Neural progenitor cell (in vitro differentiated cells): Measurements from ENCODE around the gene TAGAP. TPM values are rescaled to one million over a fixed set of nuclear protein-coding genes. Genes with fewer than 3 reads are reported as not detected.

Experiments
- DNase-seq: peaks from one replicate; pipeline ENCODE4 v3.0.0-alpha.2; 2016; ENCODE audit warnings: low spot score
- H2AFZ ChIP-seq: fragments of 200-600 bp; sonication (generic); replicated peaks from 2 replicates; pipeline ENCODE4 v1.6.1; 2016; ENCODE audit warnings: antibody characterized with exemption
- H3F3A ChIP-seq: fragments of 200-600 bp; sonication (generic); 2 replicates; pipeline ENCODE4 v1.6.1; 2016; ENCODE audit warnings: antibody characterized with exemption, low read depth
- H3K27ac ChIP-seq: fragments of 200-600 bp; sonication (generic); 2 replicates; pipeline ENCODE4 v1.5.1; 2016; ENCODE audit warnings: mild to moderate bottlenecking
- H3K27me3 ChIP-seq: fragments of 200-600 bp; sonication (generic); 2 replicates; pipeline ENCODE4 v1.6.1; 2016; ENCODE audit warnings: mild to moderate bottlenecking, moderate library complexity
- H3K36me3 ChIP-seq: fragments of 200-600 bp; sonication (generic); 2 replicates; pipeline ENCODE4 v1.5.1; 2016
- H3K4me1 ChIP-seq: fragments of 200-600 bp; sonication (generic); 2 replicates; pipeline ENCODE4 v1.6.1; 2016; ENCODE audit warnings: mixed run types
- H3K4me2 ChIP-seq: fragments of 200-600 bp; sonication (generic); 2 replicates; pipeline ENCODE4 v1.6.1; 2016
- H3K4me3 ChIP-seq: fragments of 200-600 bp; sonication (generic); 2 replicates; pipeline ENCODE4 v1.5.1; 2016
- H3K79me2 ChIP-seq: fragments of 200-600 bp; sonication (generic); 2 replicates; pipeline ENCODE4 v1.6.1; 2016; ENCODE audit warnings: low read depth
- H3K9ac ChIP-seq: fragments of 200-600 bp; sonication (generic); 2 replicates; pipeline ENCODE4 v1.6.1; 2016
- H3K9me3 ChIP-seq: fragments of 200-600 bp; sonication (generic); 2 replicates; pipeline ENCODE4 v1.5.1; 2016; ENCODE audit warnings: low read depth
- H4K20me1 ChIP-seq: fragments of 200-600 bp; sonication (generic); 2 replicates; pipeline ENCODE4 v1.6.1; 2016; ENCODE audit warnings: low read depth
- H3K27ac Mint-ChIP-seq: 3 replicates; pipeline ENCODE4 v1.8.0; 2021; ENCODE audit warnings: mixed read lengths
- H3K27me3 Mint-ChIP-seq: 2 replicates; pipeline ENCODE4 v1.8.0; 2022; ENCODE audit warnings: low read depth, mild to moderate bottlenecking, inconsistent platforms, moderate library complexity, mixed read lengths; ENCODE audit not compliant: insufficient read depth
- H3K36me3 Mint-ChIP-seq: 3 replicates; pipeline ENCODE4 v1.8.0; 2021; ENCODE audit warnings: mixed read lengths
- H3K4me1 Mint-ChIP-seq: 3 replicates; pipeline ENCODE4 v1.8.0; 2021; ENCODE audit warnings: mixed read lengths
- H3K4me3 Mint-ChIP-seq: 3 replicates; pipeline ENCODE4 v1.8.0; 2021; ENCODE audit warnings: mild to moderate bottlenecking, moderate library complexity, mixed read lengths
- H3K9me3 Mint-ChIP-seq: 3 replicates; pipeline ENCODE4 v1.8.0; 2020; ENCODE audit warnings: mixed read lengths
- CTCF ChIP-seq: fragments of 200-600 bp; sonication (generic); IDR thresholded peaks from 2 replicates; pipeline ENCODE4 v1.5.1; 2017; ENCODE audit warnings: antibody characterized with exemption, mild to moderate bottlenecking
- EZH2 ChIP-seq: fragments of 200-600 bp; sonication (generic); IDR thresholded peaks from 2 replicates; pipeline ENCODE4 v1.6.1; 2017; ENCODE audit warnings: antibody characterized with exemption, mild to moderate bottlenecking, moderate library complexity
- EZH2phosphoT487 ChIP-seq: fragments of 200-600 bp; sonication (generic); IDR thresholded peaks from 2 replicates; pipeline ENCODE4 v1.6.1; 2017; ENCODE audit warnings: antibody characterized with exemption
- total RNA-seq: library from RNA; depleted of rRNA; stranded (reverse); fragments of >200 nt; gene quantifications from 2 replicates; pipeline ENCODE4 v1.2.3, GENCODE V29; 2015; ENCODE audit warnings: low replicate concordance

TAGAP gene
- total RNA-seq, 1 donor from 2014 or later: not detected

- no peak overlapping the region for H3K4me2 ChIP-seq
- no peak overlapping the region for H3K27ac Mint-ChIP-seq
- H3K36me3 ChIP-seq: no peaks in the 10 kb centered on the region
- no peak for TF ChIP-seq EZH2phosphoT487
- TF ChIP-seq CTCF: no peak
- TF ChIP-seq EZH2: no peak
- no peak overlapping the region for H3K4me3 Mint-ChIP-seq
- H3K9ac ChIP-seq: no peak overlapping the region
- H3K36me3 Mint-ChIP-seq: no peaks in the 10 kb centered on the region
- no peaks in the 10 kb centered on the region for H3F3A ChIP-seq
- no peaks in the 10 kb centered on the region for H3K79me2 ChIP-seq
- no peak overlapping the region for H2AFZ ChIP-seq
- H3K9me3 Mint-ChIP-seq: peaks cover 2% of the 10 kb centered on the region
- H3K4me3 ChIP-seq: no peak overlapping the region
- H3K4me1 Mint-ChIP-seq: peaks cover 12% of the 10 kb centered on the region
- no peaks in the 10 kb centered on the region for H3K9me3 ChIP-seq
- H3K4me1 ChIP-seq: peaks cover under 1% of the 10 kb centered on the region
- H3K27me3 ChIP-seq: peaks cover 10% of the 10 kb centered on the region
- peaks cover 2% of the 10 kb centered on the region for H3K27me3 Mint-ChIP-seq
- DNase-seq: no peak
- no peak overlapping the region for H3K27ac ChIP-seq
- H4K20me1 ChIP-seq: no peaks in the 10 kb centered on the region
Observed at GRCh38 chr6:159061146-159061545, 16.4 kb upstream of the TAGAP start.

- Mint-ChIP-seq H3K9me3 (peaks cover 2% of the 10 kb centered on the region), H3K27ac (no peak overlapping the region), H3K36me3 (no peaks in the 10 kb centered on the region), H3K27me3 (peaks cover 2% of the 10 kb centered on the region), H3K4me3 (no peak overlapping the region), H3K4me1 (peaks cover 18% of the 10 kb centered on the region)
- H3K9ac ChIP-seq: no peak overlapping the region
- no peaks in the 10 kb centered on the region for H4K20me1 ChIP-seq
- no peaks in the 10 kb centered on the region for H3F3A ChIP-seq
- no peak overlapping the region for H3K4me3 ChIP-seq
- H3K79me2 ChIP-seq: no peaks in the 10 kb centered on the region
- peaks cover 4% of the 10 kb centered on the region for H3K4me1 ChIP-seq
- H2AFZ ChIP-seq: no peak overlapping the region
- no peak for TF ChIP-seq EZH2
- H3K27ac ChIP-seq: no peak overlapping the region
- no peak for DNase-seq
- peaks cover 9% of the 10 kb centered on the region for H3K27me3 ChIP-seq
- no peak overlapping the region for H3K4me2 ChIP-seq
- no peaks in the 10 kb centered on the region for H3K9me3 ChIP-seq
- H3K36me3 ChIP-seq: no peaks in the 10 kb centered on the region
Observed at GRCh38 chr6:159059885-159060506, 15.2 kb upstream of the TAGAP start.

DNA sequence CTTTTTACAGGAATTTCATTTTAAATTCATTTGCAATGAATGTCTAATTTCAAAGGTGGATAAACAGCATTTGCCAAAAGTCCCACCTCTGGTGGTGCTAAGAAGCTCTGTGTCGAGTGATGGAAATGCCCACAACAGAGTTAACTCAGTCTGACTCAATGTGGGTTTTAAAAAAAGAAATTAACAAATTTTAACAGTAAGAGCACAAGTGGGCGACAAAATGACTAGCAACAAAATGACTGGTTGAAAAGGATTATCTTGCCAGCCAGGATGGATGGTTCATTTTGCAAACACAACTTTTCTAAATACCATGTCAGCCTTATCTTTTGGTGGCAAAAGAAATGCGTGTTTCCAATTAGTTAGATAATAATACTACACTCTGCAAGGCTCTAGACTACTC is 14.3 kb upstream of the TAGAP start:
- peaks cover 4% of the 10 kb centered on the region for H3K4me1 ChIP-seq
- peaks cover 4% of the 10 kb centered on the region for H3K27me3 ChIP-seq
- H2AFZ ChIP-seq: no peak overlapping the region
- Mint-ChIP-seq H3K36me3 (no peaks in the 10 kb centered on the region), H3K27me3 (peaks cover 2% of the 10 kb centered on the region), H3K9me3 (peaks cover 2% of the 10 kb centered on the region), H3K27ac (no peak overlapping the region), H3K4me1 (peaks cover 18% of the 10 kb centered on the region), H3K4me3 (no peak overlapping the region)
- no peaks in the 10 kb centered on the region for H3K36me3 ChIP-seq
- H3F3A ChIP-seq: no peaks in the 10 kb centered on the region
- no peak for TF ChIP-seq EZH2phosphoT487
- TF ChIP-seq EZH2: no peak
- no peak for TF ChIP-seq CTCF
- no peak overlapping the region for H3K4me3 ChIP-seq
- no peaks in the 10 kb centered on the region for H3K9me3 ChIP-seq
- no peak overlapping the region for H3K9ac ChIP-seq
- H4K20me1 ChIP-seq: no peaks in the 10 kb centered on the region
- no peaks in the 10 kb centered on the region for H3K79me2 ChIP-seq
- no peak overlapping the region for H3K27ac ChIP-seq
- no peak for DNase-seq
- H3K4me2 ChIP-seq: no peak overlapping the region

GRCh38 chr6:159056899-159057298 is 12.1 kb upstream of the TAGAP start:
- TF ChIP-seq EZH2phosphoT487 (no peak), CTCF (no peak), EZH2 (no peak)
- peaks cover 4% of the 10 kb centered on the region for H3K4me1 ChIP-seq
- H2AFZ ChIP-seq: no peak overlapping the region
- no peaks in the 10 kb centered on the region for H3F3A ChIP-seq
- DNase-seq: no peak
- H3K36me3 ChIP-seq: no peaks in the 10 kb centered on the region
- no peaks in the 10 kb centered on the region for H3K27me3 ChIP-seq
- no peak overlapping the region for H3K9ac ChIP-seq
- H3K36me3 Mint-ChIP-seq: no peaks in the 10 kb centered on the region
- H3K4me3 Mint-ChIP-seq: no peak overlapping the region
- H3K4me2 ChIP-seq: no peak overlapping the region
- H3K27me3 Mint-ChIP-seq: no peaks in the 10 kb centered on the region
- H3K27ac Mint-ChIP-seq: no peak overlapping the region
- H4K20me1 ChIP-seq: no peaks in the 10 kb centered on the region
- H3K79me2 ChIP-seq: no peaks in the 10 kb centered on the region
- no peak overlapping the region for H3K4me3 ChIP-seq
- peaks cover 2% of the 10 kb centered on the region for H3K9me3 Mint-ChIP-seq
- H3K9me3 ChIP-seq: no peaks in the 10 kb centered on the region
- H3K4me1 Mint-ChIP-seq: peaks cover 18% of the 10 kb centered on the region
- no peak overlapping the region for H3K27ac ChIP-seq
